Measurements from ENCODE around the gene CHORDC1.

DNA sequence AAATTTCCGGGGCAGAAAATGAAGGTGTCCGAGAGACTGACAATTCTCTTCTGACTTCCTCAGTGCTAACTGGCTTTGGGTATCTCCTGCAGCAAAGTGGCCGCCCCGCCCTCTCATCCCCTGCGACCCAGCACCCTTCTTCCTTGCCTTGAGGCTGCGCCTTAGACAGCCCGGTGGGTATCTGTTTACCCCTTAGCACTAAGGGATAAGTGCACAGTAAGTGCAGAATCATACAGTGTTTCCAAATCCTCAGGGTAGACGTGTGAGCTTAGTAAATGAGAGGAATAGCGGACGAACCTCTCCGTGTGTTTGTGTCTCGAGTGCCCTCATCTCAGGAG, 368 bp upstream of the CHORDC1 start:
- TF ChIP-seq, protein P1, sequence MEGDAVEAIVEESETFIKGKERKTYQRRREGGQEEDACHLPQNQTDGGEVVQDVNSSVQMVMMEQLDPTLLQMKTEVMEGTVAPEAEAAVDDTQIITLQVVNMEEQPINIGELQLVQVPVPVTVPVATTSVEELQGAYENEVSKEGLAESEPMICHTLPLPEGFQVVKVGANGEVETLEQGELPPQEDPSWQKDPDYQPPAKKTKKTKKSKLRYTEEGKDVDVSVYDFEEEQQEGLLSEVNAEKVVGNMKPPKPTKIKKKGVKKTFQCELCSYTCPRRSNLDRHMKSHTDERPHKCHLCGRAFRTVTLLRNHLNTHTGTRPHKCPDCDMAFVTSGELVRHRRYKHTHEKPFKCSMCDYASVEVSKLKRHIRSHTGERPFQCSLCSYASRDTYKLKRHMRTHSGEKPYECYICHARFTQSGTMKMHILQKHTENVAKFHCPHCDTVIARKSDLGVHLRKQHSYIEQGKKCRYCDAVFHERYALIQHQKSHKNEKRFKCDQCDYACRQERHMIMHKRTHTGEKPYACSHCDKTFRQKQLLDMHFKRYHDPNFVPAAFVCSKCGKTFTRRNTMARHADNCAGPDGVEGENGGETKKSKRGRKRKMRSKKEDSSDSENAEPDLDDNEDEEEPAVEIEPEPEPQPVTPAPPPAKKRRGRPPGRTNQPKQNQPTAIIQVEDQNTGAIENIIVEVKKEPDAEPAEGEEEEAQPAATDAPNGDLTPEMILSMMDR (IDR thresholded peaks at IDR 0.05), result no peak
- no peak for TF ChIP-seq SIN3A (IDR thresholded peaks at IDR 0.05; ENCODE audit: borderline replicate concordance, insufficient read depth, low read depth, low read length)

Data from Panc1 (cell line).